HepG2 (cell line): ENCODE data around the gene PPP1R9B. TPM values are rescaled to one million over a fixed set of nuclear protein-coding genes. Genes with fewer than 3 reads are reported as not detected.
A peak's percentile ranks its signal among the peaks of the same experiment; 100 is the strongest.

Source experiments
- ATAC-seq: fragments of 200-7000 bp; cut with Tn5 transposase; 3 replicates; pipeline ENCODE4 v1.9.1; 2020; ENCODE audit warnings: mild to moderate bottlenecking, moderate library complexity
- BruUV-seq: library from RNA; stranded (reverse); fragments of 400-500 nt; replicated peaks from 2 replicates; lab custom pipeline; 2021; lab: Mats Ljungman, UMichigan
- CTCF ChIA-PET: fragments of 300-600 bp; formaldehyde crosslinking; extraction: SDS; loops from one replicate; lab custom pipeline; 2021; ENCODE audit warnings: low total read pairs, inconsistent platforms, low intra/inter-chr PET ratio; lab: Yijun Ruan, JAX
- POLR2A ChIA-PET: fragments of 350-600 bp; sonication (Branson Sonifier 250); formaldehyde crosslinking; loops from one replicate; lab custom pipeline; 2020; ENCODE audit warnings: antibody characterized with exemption, inconsistent platforms; lab: Yijun Ruan, JAX
- DNase-seq: peaks from one replicate; pipeline ENCODE4 v3.0.0-alpha.2; 2015; ENCODE audit warnings: low spot score
- FAIRE-seq: peaks from 3 replicates; lab custom pipeline; 2011; peaks lifted over from hg19 to GRCh38; lab: Jason Lieb, UNC
- H2AFZ ChIP-seq: one replicate; pipeline ENCODE4 v1.6.1; 2011; ENCODE audit warnings: low read length, inconsistent platforms
- H3K27ac ChIP-seq: fragments of 300-600 bp; 3 replicates; pipeline ENCODE4 v1.8.0; 2011; ENCODE audit warnings: mixed run types, mild to moderate bottlenecking, mixed read lengths, low read length, inconsistent platforms; ENCODE audit not compliant: insufficient read depth; ENCODE audit errors: extremely low read length
- H3K27me3 ChIP-seq, 2 experiments: fragments of 200-600 bp in 1 of 2; 2 replicates in 1 of 2; 3 replicates in 1 of 2; pipeline versions ENCODE4 v1.6.0 to v1.8.0; 2011; ENCODE audit warnings: low read length in 2 of 2, mild to moderate bottlenecking in 2 of 2, moderate library complexity in 2 of 2, inconsistent platforms in 1 of 2; ENCODE audit not compliant: insufficient read depth in 2 of 2, control insufficient read depth in 1 of 2
- H3K36me3 ChIP-seq, 2 experiments: fragments of 200-600 bp in 1 of 2; replicated peaks in 1 of 2; 2 replicates in 1 of 2; 3 replicates in 1 of 2; pipeline versions ENCODE4 v1.5.1 to v1.8.0; 2011; ENCODE audit warnings: low read length in 2 of 2, inconsistent platforms in 1 of 2; ENCODE audit not compliant: insufficient read depth in 2 of 2, control insufficient read depth in 1 of 2
- H3K4me1 ChIP-seq: 2 replicates; pipeline ENCODE4 v1.5.1; 2012; ENCODE audit warnings: low read length, inconsistent platforms; ENCODE audit not compliant: insufficient read depth
- H3K4me2 ChIP-seq: 2 replicates; pipeline ENCODE4 v1.6.0; 2011; ENCODE audit warnings: low read depth, low read length, inconsistent platforms
- H3K4me3 ChIP-seq, 3 experiments: fragments of 200-600 bp in 1 of 3; sonication (generic), shearing (Covaris generic) in 1 of 3; replicated peaks in 1 of 3; 2 replicates each; pipeline ENCODE4 v1.5.1; 2011 to 2016; ENCODE audit warnings: low read length in 3 of 3, inconsistent platforms in 2 of 3, low read depth in 2 of 3, mild to moderate bottlenecking in 2 of 3, control low read depth in 1 of 3, mixed read lengths in 1 of 3; ENCODE audit not compliant: insufficient read depth in 1 of 3
- H3K79me2 ChIP-seq: one replicate; pipeline ENCODE4 v1.6.1; 2011; ENCODE audit warnings: low read length, inconsistent platforms; ENCODE audit not compliant: insufficient read depth
- H3K9ac ChIP-seq: 2 replicates; pipeline ENCODE4 v1.6.0; 2011; ENCODE audit warnings: mild to moderate bottlenecking, low read depth, low read length, inconsistent platforms; ENCODE audit not compliant: insufficient read depth
- H3K9me3 ChIP-seq: 2 replicates; pipeline ENCODE4 v1.5.1; 2012; ENCODE audit warnings: mild to moderate bottlenecking, low read length
- H4K20me1 ChIP-seq: 2 replicates; pipeline ENCODE4 v1.6.0; 2011; ENCODE audit warnings: inconsistent platforms, mild to moderate bottlenecking, low read length, moderate library complexity; ENCODE audit not compliant: insufficient read depth
- RXRB ChIP-seq: IDR thresholded peaks from 2 replicates; pipeline ENCODE4 v1.6.1; 2016; ENCODE audit warnings: borderline replicate concordance, missing genetic modification reagents, missing compliant biosample characterization
- SIN3B ChIP-seq: fragments of 150-350 bp; IDR thresholded peaks from 2 replicates; pipeline ENCODE4 v1.6.1; 2014; ENCODE audit warnings: low read length
- SOX6 ChIP-seq, 2 experiments: fragments of 450-650 bp in 1 of 2; sonication (generic) in 1 of 2; formaldehyde crosslinking in 1 of 2; IDR thresholded peaks; 2 replicates each; pipeline versions ENCODE4 v1.4.0 to v1.6.1; 2017 to 2020; ENCODE audit warnings: antibody characterized with exemption in 1 of 2, mild to moderate bottlenecking in 1 of 2, missing genetic modification reagents in 1 of 2
- TGIF2 ChIP-seq: IDR thresholded peaks from 2 replicates; pipeline ENCODE4 v1.6.1; 2016; ENCODE audit warnings: control low read depth, missing compliant biosample characterization
- USF2 ChIP-seq, 2 experiments: sonication (generic) in 1 of 2; formaldehyde crosslinking in 1 of 2; IDR thresholded peaks; 2 replicates each; pipeline versions ENCODE4 v1.5.1 to v1.6.1; 2011 to 2020; ENCODE audit warnings: borderline replicate concordance in 1 of 2, low read depth in 1 of 2, low read length in 1 of 2, mild to moderate bottlenecking in 1 of 2, missing genetic modification reagents in 1 of 2, moderate library complexity in 1 of 2
- ZNF629 ChIP-seq: sonication (generic); formaldehyde crosslinking; conservative IDR thresholded peaks from 2 replicates; pipeline ENCODE4 v1.5.0; 2020; ENCODE audit warnings: missing genetic modification reagents
- ZNF75D ChIP-seq: sonication (generic); formaldehyde crosslinking; IDR thresholded peaks from 2 replicates; pipeline ENCODE4 v1.8.1; 2023; ENCODE audit warnings: missing genetic modification reagents, mild to moderate bottlenecking, borderline replicate concordance
- WGBS: methylation state at CpG from one replicate; pipeline ENCODE4 v1.1.6; 2017; ENCODE audit warnings: low lambda C conversion rate; 5-methylcytosine and 5-hydroxymethylcytosine counted together
- in situ Hi-C: cut with HindIII; loops from 2 replicates; pipeline ENCODE4 v1.10.0; 2017; ENCODE audit warnings: low pct_unique_long_range_greater_than_20kb; ENCODE audit not compliant: extremely low pct_ligation_motif_present
- intact Hi-C: fragments of 100-400 bp; cut with micrococcal nuclease; formaldehyde crosslinking; loops from one replicate; pipeline ENCODE4 v1.10.0; 2022; ENCODE audit not compliant: unreplicated experiment
- polyA plus RNA-seq, 8 experiments: library from polyadenylated mRNA; depleted of rRNA in 3 of 8; stranded (reverse) in 7 of 8; unstranded in 1 of 8; fragments of >200 nt; fragmentation: Illumina TruSeq in 4 of 8; extraction: Trizol in 4 of 8; gene quantifications; 2 replicates each; pipeline versions ENCODE4 v1.2.1 to v1.2.3, GENCODE V29; 2011 to 2016; ENCODE audit warnings: low read depth in 4 of 8, missing spikeins in 1 of 8, mixed read lengths in 1 of 8; ENCODE audit not compliant: insufficient read depth in 1 of 8
- total RNA-seq, 5 experiments: library from RNA; depleted of rRNA; stranded (reverse); fragments of >200 nt; fragmentation: Illumina TruSeq; extraction: Trizol; gene quantifications; 2 replicates each; pipeline ENCODE4 v1.2.3, GENCODE V29; 2016; ENCODE audit warnings: low read depth in 1 of 5

Gene PPP1R9B
- total and polyA plus RNA-seq, 2 of the 13 experiments (the other 11 are each of a cell fraction or from before 2014, with no cell fraction given): 9.4 to 15.8 TPM

- TF ChIP-seq SOX6 (IDR thresholded peaks at IDR 0.05) (no peak), SOX6 (CRISPR knock-in tag; IDR thresholded peaks at IDR 0.05) (no peak), TGIF2 (CRISPR knock-in tag) (no peak), ZNF75D (CRISPR knock-in tag) (no peak)
Measured at GRCh38 chr17:50165066-50165465, 14.6 kb upstream of the PPP1R9B start (continued).

- FAIRE-seq (no peak), ATAC-seq (no peak), DNase-seq (no peak)
- Histone ChIP-seq H3K27ac (no peak overlapping the region), H3K79me2 (no peaks in the 10 kb centered on the region), H4K20me1 (no peaks in the 10 kb centered on the region), H3K4me3 (no peak overlapping the region), H3K27me3 (peaks cover 11 to 74% of the 10 kb centered on the region in 2 experiments; a peak in 3 of 5 replicates), H3K4me2 (no peak overlapping the region), H3K9ac (no peak overlapping the region), H2AFZ (no peak overlapping the region), H3K9me3 (no peaks in the 10 kb centered on the region), H3K36me3 (no peaks in the 10 kb centered on the region), H3K4me1 (peaks cover 15% of the 10 kb centered on the region)
- 60% methylated on average over 2 of the region's 2 CpGs for WGBS
- intact Hi-C loops (no loop called here), in situ Hi-C loops (loop anchor here (5.0 kb wide), 1 partner anchor 47 kb away; no protein-coding TSS in a partner anchor)
- CTCF ChIA-PET: no interaction called here
- no TSS peak for BruUV-seq
- POLR2A ChIA-PET: no interaction called here
- TF ChIP-seq RXRB (CRISPR knock-in tag) (no peak), ZNF629 (CRISPR knock-in tag) (peak; percentile 85), USF2 (IDR thresholded peaks at IDR 0.05; ENCODE audit: low read depth, low read length) (no peak), USF2 (CRISPR knock-in tag; IDR thresholded peaks at IDR 0.05; ENCODE audit: borderline replicate concordance) (no peak), SIN3B (no peak)
Measured at GRCh38 chr17:50164697-50164988, 14.2 kb upstream of the PPP1R9B start.
